T follicular helper cell (primary cell): ENCODE results near the gene THRB.

Experiments
- DNase-seq: peaks from one replicate; pipeline ENCODE4 v3.0.0-alpha.2; 2020; ENCODE audit warnings: low read depth

Gene THRB

GRCh38 chr3:24182756-24183155, 311.9 kb downstream of the THRB start:
- no peak for DNase-seq

GRCh38 chr3:24181256-24181655, 313.4 kb downstream of the THRB start:
- no peak for DNase-seq

- DNase-seq = no peak
Measured at GRCh38 chr3:24180616-24181015, 314.0 kb downstream of the THRB start.

- DNase-seq = no peak
Measured at GRCh38 chr3:24177201-24177600, 317.4 kb downstream of the THRB start.

GRCh38 chr3:24174614-24175013, 320.0 kb downstream of the THRB start:
- DNase-seq = no peak

- DNase-seq = no peak
Measured at GRCh38 chr3:24168977-24169376, 325.7 kb downstream of the THRB start.

- no peak for DNase-seq
Measured at GRCh38 chr3:24167429-24167828, 327.2 kb downstream of the THRB start.

- no peak for DNase-seq
Measured at GRCh38 chr3:24166515-24166914, 328.1 kb downstream of the THRB start.

GRCh38 chr3:24165603-24165982, 329.1 kb downstream of the THRB start:
- no peak for DNase-seq

- DNase-seq = no peak
Measured at GRCh38 chr3:24164967-24165602, 329.6 kb downstream of the THRB start.

- no peak for DNase-seq
Measured at GRCh38 chr3:24162929-24163328, 331.7 kb downstream of the THRB start.

- DNase-seq = no peak
Measured at GRCh38 chr3:24161841-24162240, 332.8 kb downstream of the THRB start.

GRCh38 chr3:24160424-24161095, 334.1 kb downstream of the THRB start:
- no peak for DNase-seq

GRCh38 chr3:24158761-24159454, 335.7 kb downstream of the THRB start:
- DNase-seq = no peak

GRCh38 chr3:24157106-24157505, 337.5 kb downstream of the THRB start:
- no peak for DNase-seq

- no peak for DNase-seq
Measured at GRCh38 chr3:24156466-24156865, 338.2 kb downstream of the THRB start.

GRCh38 chr3:24155276-24155675, 339.4 kb downstream of the THRB start:
- no peak for DNase-seq

- no peak for DNase-seq
Measured at GRCh38 chr3:24154781-24155180, 339.9 kb downstream of the THRB start.

- no peak for DNase-seq
Measured at GRCh38 chr3:24154013-24154695, 340.5 kb downstream of the THRB start.

GRCh38 chr3:24151594-24151993, 343.1 kb downstream of the THRB start:
- no peak for DNase-seq

GRCh38 chr3:24149032-24149431, 345.6 kb downstream of the THRB start:
- DNase-seq = no peak

- DNase-seq = no peak
Measured at GRCh38 chr3:24145981-24146822, 348.4 kb downstream of the THRB start.
